PFSK-1 (cell line): Measurements from ENCODE around the gene OVCA2.

Experiments used
- FOXP2 ChIP-seq: optimal IDR thresholded peaks from 2 replicates; pipeline ENCODE3; 2011; ENCODE audit warnings: borderline replicate concordance, control low read depth, inconsistent platforms; ENCODE audit not compliant: insufficient read depth; ENCODE audit errors: extremely low read length, extremely low read depth
- POLR2AphosphoS5 ChIP-seq: IDR thresholded peaks from 2 replicates; pipeline ENCODE4 v1.6.1; 2012; ENCODE audit warnings: low read depth, mild to moderate bottlenecking, control low read depth, low read length, moderate library complexity
- REST ChIP-seq, 2 experiments: IDR thresholded peaks; 2 replicates each; pipeline versions ENCODE4 v1.6.1 to v1.8.0; 2011 to 2012; ENCODE audit warnings: low read depth in 2 of 2, low read length in 2 of 2, control low read depth in 1 of 2, inconsistent platforms in 1 of 2, mild to moderate bottlenecking in 1 of 2, moderate library complexity in 1 of 2; ENCODE audit not compliant: insufficient read depth in 1 of 2
- SIN3A ChIP-seq: IDR thresholded peaks from 2 replicates; pipeline ENCODE4 v1.6.1; 2012; ENCODE audit warnings: mild to moderate bottlenecking, low read length, moderate library complexity, borderline replicate concordance; ENCODE audit not compliant: insufficient read depth
- TAF1 ChIP-seq: IDR thresholded peaks from 2 replicates; pipeline ENCODE4 v1.6.1; 2012; ENCODE audit warnings: low read length, control low read depth, borderline replicate concordance; ENCODE audit not compliant: insufficient read depth

- TF ChIP-seq TAF1 (no peak), FOXP2 (no peak), REST (IDR thresholded peaks at IDR 0.05; ENCODE audit: insufficient read depth in 1 of 2, low read depth in 2 of 2, low read length in 2 of 2) (no peak), POLR2AphosphoS5 (no peak), SIN3A (no peak)
These were observed 2.0 kb downstream of the OVCA2 start for GRCh38 chr17:2043785-2044184.
